SK-N-SH treated with all-trans-retinoic acid at 6 μM for 48 hours (cell line): Measurements from ENCODE around the gene ATOH8.

Experiments
- ARNTL ChIP-seq: fragments of 450-650 bp; formaldehyde crosslinking; IDR thresholded peaks from 2 replicates; pipeline ENCODE4 v1.5.0; 2020; ENCODE audit warnings: low read depth, mild to moderate bottlenecking, moderate library complexity, borderline replicate concordance
- CREB5 ChIP-seq: fragments of 250-450 bp; sonication (Bioruptor Pico); IDR thresholded peaks from 2 replicates; pipeline ENCODE4 v1.5.1; 2020; ENCODE audit warnings: low read depth, mild to moderate bottlenecking, moderate library complexity
- ESRRG ChIP-seq: fragments of 250-450 bp; sonication (Bioruptor Pico); IDR thresholded peaks from 2 replicates; pipeline ENCODE4 v1.6.1; 2021; ENCODE audit warnings: mild to moderate bottlenecking
- TCF4 ChIP-seq: fragments of 250-450 bp; sonication (Bioruptor Pico); IDR thresholded peaks from 2 replicates; pipeline ENCODE4 v1.8.0; 2021; ENCODE audit warnings: mild to moderate bottlenecking, moderate library complexity, borderline replicate concordance
- TOX ChIP-seq: fragments of 250-450 bp; sonication (Bioruptor Pico); IDR thresholded peaks from 2 replicates; pipeline ENCODE4 v1.8.0; 2021; ENCODE audit warnings: mild to moderate bottlenecking, moderate library complexity, borderline replicate concordance
- ZFP3 ChIP-seq: fragments of 250-450 bp; sonication (Bioruptor Pico); IDR thresholded peaks from 2 replicates; pipeline ENCODE4 v1.5.0; 2020; ENCODE audit warnings: mild to moderate bottlenecking, moderate library complexity
- ZFP30 ChIP-seq: fragments of 450-650 bp; formaldehyde crosslinking; IDR thresholded peaks from 2 replicates; pipeline ENCODE4 v1.5.0; 2022; ENCODE audit warnings: mild to moderate bottlenecking, moderate library complexity
- ZNF565 ChIP-seq: fragments of 450-650 bp; formaldehyde crosslinking; conservative IDR thresholded peaks from 2 replicates; pipeline ENCODE4 v1.5.0; 2020; ENCODE audit warnings: low read depth, mild to moderate bottlenecking, moderate library complexity
- ZNF70 ChIP-seq: fragments of 450-650 bp; formaldehyde crosslinking; IDR thresholded peaks from 2 replicates; pipeline ENCODE4 v1.5.0; 2020; ENCODE audit warnings: mild to moderate bottlenecking, moderate library complexity
- TF ChIP-seq, protein P1 (sequence below): fragments of 250-450 bp; sonication (Bioruptor Pico); IDR thresholded peaks from 2 replicates; pipeline ENCODE4 v1.8.0; 2020; ENCODE audit warnings: mild to moderate bottlenecking, moderate library complexity, borderline replicate concordance

DNA sequence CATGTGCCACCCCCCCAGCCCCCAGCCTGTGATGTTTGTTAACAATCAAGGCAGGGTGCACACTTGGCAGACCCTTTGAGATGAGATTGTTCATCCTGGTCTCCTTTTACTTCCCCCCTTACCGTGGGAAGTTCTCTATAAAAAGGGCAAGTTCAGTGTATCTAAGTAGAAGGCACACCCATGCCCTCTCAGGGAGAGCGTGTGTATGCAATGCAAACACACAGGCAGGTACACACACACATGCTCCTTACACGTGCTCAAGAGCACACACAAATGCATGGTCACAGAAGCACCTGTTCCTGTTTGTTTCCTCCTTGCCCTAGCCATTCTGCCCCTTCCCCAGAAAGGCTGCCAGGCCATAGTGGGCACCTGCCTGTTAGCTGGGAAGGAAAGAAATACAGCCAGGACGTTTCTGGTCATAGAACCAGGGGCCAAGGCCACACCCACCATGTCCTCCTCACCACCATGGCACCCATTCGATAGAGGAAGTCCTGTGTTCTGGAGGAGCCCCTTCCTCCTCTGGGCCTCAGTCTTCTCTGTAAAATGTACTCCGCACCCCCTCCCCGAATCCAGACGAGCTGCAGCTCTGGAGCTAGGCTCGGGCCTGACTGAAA is 3.1 kb downstream of the ATOH8 start:
- TF ChIP-seq, protein P1, sequence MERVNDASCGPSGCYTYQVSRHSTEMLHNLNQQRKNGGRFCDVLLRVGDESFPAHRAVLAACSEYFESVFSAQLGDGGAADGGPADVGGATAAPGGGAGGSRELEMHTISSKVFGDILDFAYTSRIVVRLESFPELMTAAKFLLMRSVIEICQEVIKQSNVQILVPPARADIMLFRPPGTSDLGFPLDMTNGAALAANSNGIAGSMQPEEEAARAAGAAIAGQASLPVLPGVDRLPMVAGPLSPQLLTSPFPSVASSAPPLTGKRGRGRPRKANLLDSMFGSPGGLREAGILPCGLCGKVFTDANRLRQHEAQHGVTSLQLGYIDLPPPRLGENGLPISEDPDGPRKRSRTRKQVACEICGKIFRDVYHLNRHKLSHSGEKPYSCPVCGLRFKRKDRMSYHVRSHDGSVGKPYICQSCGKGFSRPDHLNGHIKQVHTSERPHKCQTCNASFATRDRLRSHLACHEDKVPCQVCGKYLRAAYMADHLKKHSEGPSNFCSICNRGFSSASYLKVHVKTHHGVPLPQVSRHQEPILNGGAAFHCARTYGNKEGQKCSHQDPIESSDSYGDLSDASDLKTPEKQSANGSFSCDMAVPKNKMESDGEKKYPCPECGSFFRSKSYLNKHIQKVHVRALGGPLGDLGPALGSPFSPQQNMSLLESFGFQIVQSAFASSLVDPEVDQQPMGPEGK (CRISPR knock-in tag), result no peak
- TF ChIP-seq ZFP3 (CRISPR knock-in tag), result no peak
- no peak for TF ChIP-seq TCF4 (CRISPR knock-in tag)
- TF ChIP-seq ZNF565 (CRISPR knock-in tag), result no peak
- no peak for TF ChIP-seq TOX (CRISPR knock-in tag)
- TF ChIP-seq ZNF70 (CRISPR knock-in tag), result no peak
- no peak for TF ChIP-seq ARNTL (CRISPR knock-in tag)
- no peak for TF ChIP-seq ESRRG
- no peak for TF ChIP-seq CREB5
- TF ChIP-seq ZFP30, result no peak
